Activated CD4-positive, alpha-beta memory T cell treated with anti-CD3 and anti-CD28 coated beads for 36 hours (primary cell): ENCODE data around the gene FOXL1. TPM values are rescaled to one million over a fixed set of nuclear protein-coding genes. Genes with fewer than 3 reads are reported as not detected.

Source experiments
- CTCF ChIA-PET: fragments of 350-600 bp; sonication (Branson Sonifier 250); formaldehyde crosslinking; loops from one replicate; lab custom pipeline; 2021; ENCODE audit warnings: antibody characterized with exemption, inconsistent platforms; lab: Charles Lee
- POLR2A ChIA-PET: fragments of 350-600 bp; sonication (Branson Sonifier 250); formaldehyde crosslinking; loops from one replicate; lab custom pipeline; 2021; ENCODE audit warnings: antibody characterized with exemption; lab: Charles Lee
- DNase-seq: peaks from one replicate; pipeline ENCODE4 v3.0.0-alpha.2; 2020
- H3K27ac Mint-ChIP-seq: one replicate; pipeline ENCODE4 v1.8.0; 2021; ENCODE audit warnings: mixed read lengths
- H3K27me3 Mint-ChIP-seq: one replicate; pipeline ENCODE4 v1.8.0; 2021; ENCODE audit warnings: mixed read lengths
- H3K36me3 Mint-ChIP-seq: one replicate; pipeline ENCODE4 v1.8.0; 2021; ENCODE audit warnings: mixed read lengths
- H3K4me1 Mint-ChIP-seq: one replicate; pipeline ENCODE4 v1.8.0; 2021; ENCODE audit warnings: low read depth, mixed read lengths
- H3K4me3 Mint-ChIP-seq: one replicate; pipeline ENCODE4 v1.8.0; 2021; ENCODE audit warnings: mild to moderate bottlenecking, mixed read lengths
- H3K9me3 Mint-ChIP-seq: one replicate; pipeline ENCODE4 v1.8.0; 2021; ENCODE audit warnings: mixed read lengths
- intact Hi-C: fragments of 100-400 bp; cut with micrococcal nuclease; formaldehyde crosslinking; loops from one replicate; pipeline ENCODE4 v1.15.1; 2023
- total RNA-seq, 2 experiments: library from RNA; stranded (reverse); gene quantifications; one replicate each; pipeline ENCODE4 v1.2.3, GENCODE V29; 2021

The FOXL1 gene
- total RNA-seq, 2 experiments from 2014 or later = not detected

- Mint-ChIP-seq H3K27me3 (no peaks in the 10 kb centered on the region), H3K27ac (no peak overlapping the region), H3K9me3 (no peaks in the 10 kb centered on the region), H3K36me3 (peaks cover 14% of the 10 kb centered on the region), H3K4me1 (peaks cover 17% of the 10 kb centered on the region), H3K4me3 (no peak overlapping the region)
- ChIA-PET CTCF (interaction anchor here (1.1 kb wide), 1 partner anchor 33 kb away, joined by 3 read pairs; no protein-coding TSS in a partner anchor), POLR2A (no interaction called here)
- no peak for DNase-seq
- intact Hi-C loops = no loop called here
Measured at GRCh38 chr16:86553356-86553755, 25.0 kb upstream of the FOXL1 start.

GRCh38 chr16:86554599-86554916, 23.8 kb upstream of the FOXL1 start:
- Mint-ChIP-seq H3K9me3 (no peaks in the 10 kb centered on the region), H3K27me3 (peaks cover 4% of the 10 kb centered on the region), H3K27ac (peak overlapping the region; percentile 93), H3K4me1 (peaks cover 14% of the 10 kb centered on the region), H3K4me3 (peak overlapping the region; percentile 87), H3K36me3 (peaks cover 13% of the 10 kb centered on the region)
- CTCF ChIA-PET = no interaction called here
- POLR2A ChIA-PET = no interaction called here
- intact Hi-C loops = no loop called here
- no peak for DNase-seq

- Mint-ChIP-seq H3K27me3 (peaks cover 7% of the 10 kb centered on the region), H3K27ac (peak within 1 kb of the TSS; percentile 93), H3K4me3 (peak within 1 kb of the TSS; percentile 87), H3K9me3 (no peaks in the 10 kb centered on the region), H3K4me1 (peaks cover 14% of the 10 kb centered on the region), H3K36me3 (peaks cover 13% of the 10 kb centered on the region)
- intact Hi-C loops = no loop called here
- peak; percentile 96 for DNase-seq
- ChIA-PET CTCF (interaction anchor here (0.8 to 1.2 kb wide), 2 partner anchors 8 to 1080 kb away, joined by 3 read pairs; no protein-coding TSS in a partner anchor), POLR2A (no interaction called here)
Measured at GRCh38 chr16:86554917-86555703, 23.2 kb upstream of the FOXL1 start, which contains the start of gene MTHFSD. TSS of gene MTHFSD (minus strand) at chr16:86555235. CDS start at chr16:86555184, 51 bp downstream.

- intact Hi-C loops = no loop called here
- peaks cover 13% of the 10 kb centered on the region for H3K36me3 Mint-ChIP-seq
Measured at GRCh38 chr16:86555704-86556075, 22.7 kb upstream of the FOXL1 start.

GRCh38 chr16:86556576-86556975, 21.8 kb upstream of the FOXL1 start:
- CTCF ChIA-PET = interaction anchor here (1.0 kb wide), 1 partner anchor 506 kb away, joined by 4 read pairs; no protein-coding TSS in a partner anchor
- H3K4me3 Mint-ChIP-seq = peak overlapping the region; percentile 87
- intact Hi-C loops = no loop called here

More at GRCh38 chr16:86555704-86556075, 22.7 kb upstream of the FOXL1 start:
- no peak for DNase-seq
- peaks cover 9% of the 10 kb centered on the region for H3K27me3 Mint-ChIP-seq
- POLR2A ChIA-PET = no interaction called here
- peak overlapping the region; percentile 87 for H3K4me3 Mint-ChIP-seq
- peak overlapping the region; percentile 93 for H3K27ac Mint-ChIP-seq
- no peaks in the 10 kb centered on the region for H3K9me3 Mint-ChIP-seq
- CTCF ChIA-PET = interaction anchor here (0.8 to 1.2 kb wide), 2 partner anchors 8 to 1079 kb away, joined by 3 read pairs; no protein-coding TSS in a partner anchor
- peaks cover 14% of the 10 kb centered on the region for H3K4me1 Mint-ChIP-seq

GRCh38 chr16:86557587-86557986, 20.8 kb upstream of the FOXL1 start:
- CTCF ChIA-PET = no interaction called here
- Mint-ChIP-seq H3K27me3 (peaks cover 12% of the 10 kb centered on the region), H3K4me3 (no peak overlapping the region), H3K4me1 (peaks cover 13% of the 10 kb centered on the region), H3K9me3 (no peaks in the 10 kb centered on the region), H3K36me3 (peaks cover 10% of the 10 kb centered on the region), H3K27ac (no peak overlapping the region)
- POLR2A ChIA-PET = no interaction called here
- intact Hi-C loops = no loop called here
- no peak for DNase-seq

More at GRCh38 chr16:86556576-86556975, 21.8 kb upstream of the FOXL1 start:
- H3K36me3 Mint-ChIP-seq = peaks cover 10% of the 10 kb centered on the region
- H3K9me3 Mint-ChIP-seq = no peaks in the 10 kb centered on the region
- H3K4me1 Mint-ChIP-seq = peaks cover 14% of the 10 kb centered on the region
- no peak overlapping the region for H3K27ac Mint-ChIP-seq
- POLR2A ChIA-PET = no interaction called here
- DNase-seq = no peak
- peaks cover 11% of the 10 kb centered on the region for H3K27me3 Mint-ChIP-seq

GRCh38 chr16:86558355-86559193, 19.8 kb upstream of the FOXL1 start:
- no peak overlapping the region for H3K4me3 Mint-ChIP-seq
- intact Hi-C loops = no loop called here
- CTCF ChIA-PET = interaction anchor here (1.4 kb wide), 1 partner anchor 315 kb away, joined by 5 read pairs; no protein-coding TSS in a partner anchor
- H3K4me1 Mint-ChIP-seq = peaks cover 14% of the 10 kb centered on the region
- POLR2A ChIA-PET = interaction anchor here (0.6 kb wide), 1 partner anchor 58 kb away, joined by 3 read pairs; no protein-coding TSS in a partner anchor
- peaks cover 8% of the 10 kb centered on the region for H3K36me3 Mint-ChIP-seq
- H3K9me3 Mint-ChIP-seq = no peaks in the 10 kb centered on the region
- peaks cover 17% of the 10 kb centered on the region for H3K27me3 Mint-ChIP-seq
- H3K27ac Mint-ChIP-seq = no peak overlapping the region
- DNase-seq = no peak

GRCh38 chr16:86559802-86560305, 18.5 kb upstream of the FOXL1 start:
- Mint-ChIP-seq H3K4me1 (peaks cover 12% of the 10 kb centered on the region), H3K27me3 (peaks cover 29% of the 10 kb centered on the region), H3K4me3 (no peak overlapping the region), H3K9me3 (no peaks in the 10 kb centered on the region), H3K27ac (no peak overlapping the region), H3K36me3 (peaks cover 2% of the 10 kb centered on the region)
- POLR2A ChIA-PET = interaction anchor here (0.6 kb wide), 1 partner anchor 683 kb away, joined by 3 read pairs; no protein-coding TSS in a partner anchor
- no peak for DNase-seq
- CTCF ChIA-PET = no interaction called here
- intact Hi-C loops = loop anchor here (10.0 kb wide), 1 partner anchor 1075 kb away; no protein-coding TSS in a partner anchor

- Mint-ChIP-seq H3K4me3 (no peak overlapping the region), H3K27ac (no peak overlapping the region), H3K4me1 (peaks cover 8% of the 10 kb centered on the region), H3K9me3 (no peaks in the 10 kb centered on the region), H3K27me3 (peaks cover 44% of the 10 kb centered on the region), H3K36me3 (no peaks in the 10 kb centered on the region)
- DNase-seq = no peak
- POLR2A ChIA-PET = no interaction called here
- CTCF ChIA-PET = interaction anchor here (1.0 to 4.4 kb wide), 6 partner anchors 8 to 1074 kb away, joined by 3 to 48 read pairs (median 14); no protein-coding TSS in a partner anchor
- intact Hi-C loops = loop anchor here (2.0 to 10.0 kb wide), 2 partner anchors 716 to 1072 kb away; no protein-coding TSS in a partner anchor
Measured at GRCh38 chr16:86562356-86562755, 16.0 kb upstream of the FOXL1 start.

GRCh38 chr16:86563469-86564345, 14.6 kb upstream of the FOXL1 start:
- no peak overlapping the region for H3K4me3 Mint-ChIP-seq
- H3K27ac Mint-ChIP-seq = peak overlapping the region; percentile 23
- POLR2A ChIA-PET = no interaction called here

More at GRCh38 chr16:86563469-86564345, 14.6 kb upstream of the FOXL1 start:
- Mint-ChIP-seq H3K27me3 (peaks cover 48% of the 10 kb centered on the region), H3K36me3 (no peaks in the 10 kb centered on the region), H3K4me1 (peaks cover 10% of the 10 kb centered on the region), H3K9me3 (no peaks in the 10 kb centered on the region)
- CTCF ChIA-PET = interaction anchor here (0.6 to 4.4 kb wide), 15 partner anchors 8 to 1073 kb away, joined by 3 to 48 read pairs (median 4); no protein-coding TSS in a partner anchor
- intact Hi-C loops = loop anchor here (1.0 to 10.0 kb wide), 5 partner anchors 197 to 1071 kb away; no protein-coding TSS in a partner anchor
- peak; percentile 91 for DNase-seq
